MM.1S (cell line): ENCODE results near the gene SYT2.
A peak's percentile ranks its signal among the peaks of the same experiment; 100 is the strongest.

Source experiments
- DNase-seq: peaks from one replicate; pipeline ENCODE4 v3.0.0-alpha.2; 2015
- H2AFZ ChIP-seq: fragments of 300-600 bp; sonication (generic); 2 replicates; pipeline ENCODE4 v1.6.0; 2016; ENCODE audit warnings: antibody characterized with exemption, low read length
- H3F3A ChIP-seq: fragments of 300-600 bp; sonication (generic); 2 replicates; pipeline ENCODE4 v1.6.1; 2016; ENCODE audit warnings: mild to moderate bottlenecking, antibody characterized with exemption, low read length, moderate library complexity, mixed read lengths; ENCODE audit not compliant: insufficient read depth
- H3K27ac ChIP-seq: fragments of 300-600 bp; sonication (generic); 2 replicates; pipeline ENCODE4 v1.5.1; 2016; ENCODE audit warnings: mild to moderate bottlenecking, low read length
- H3K27me3 ChIP-seq: fragments of 300-600 bp; sonication (generic); replicated peaks from 2 replicates; pipeline ENCODE4 v1.6.0; 2016; ENCODE audit warnings: low read length; ENCODE audit not compliant: insufficient read depth
- H3K36me3 ChIP-seq: fragments of 300-600 bp; sonication (generic); replicated peaks from 2 replicates; pipeline ENCODE4 v1.6.1; 2016; ENCODE audit warnings: mild to moderate bottlenecking, low read length, mixed read lengths; ENCODE audit not compliant: insufficient read depth
- H3K4me1 ChIP-seq: fragments of 300-600 bp; sonication (generic); 2 replicates; pipeline ENCODE4 v1.6.1; 2016; ENCODE audit warnings: low read length, mixed read lengths
- H3K4me2 ChIP-seq: fragments of 300-600 bp; sonication (generic); 2 replicates; pipeline ENCODE4 v1.6.0; 2016; ENCODE audit warnings: low read depth, low read length
- H3K4me3 ChIP-seq: fragments of 300-600 bp; sonication (generic); 2 replicates; pipeline ENCODE4 v1.5.1; 2016; ENCODE audit warnings: low read length, mixed read lengths
- H3K79me2 ChIP-seq: fragments of 300-600 bp; sonication (generic); 2 replicates; pipeline ENCODE4 v1.6.1; 2016; ENCODE audit warnings: mixed run types, low read length, mixed read lengths
- H3K9ac ChIP-seq: fragments of 300-600 bp; sonication (generic); 2 replicates; pipeline ENCODE4 v1.6.1; 2016; ENCODE audit warnings: low read length, mixed read lengths
- H3K9me2 ChIP-seq: fragments of 300-600 bp; sonication (generic); replicated peaks from 2 replicates; pipeline ENCODE4 v1.6.1; 2016; ENCODE audit warnings: mild to moderate bottlenecking, low read length, mixed read lengths; ENCODE audit not compliant: insufficient read depth
- H3K9me3 ChIP-seq: fragments of 300-600 bp; sonication (generic); replicated peaks from 2 replicates; pipeline ENCODE4 v1.6.1; 2016; ENCODE audit warnings: mild to moderate bottlenecking, low read length, mixed read lengths; ENCODE audit not compliant: insufficient read depth
- H4K20me1 ChIP-seq: fragments of 300-600 bp; sonication (generic); 2 replicates; pipeline ENCODE4 v1.6.1; 2016; ENCODE audit warnings: mild to moderate bottlenecking, low read length, moderate library complexity, mixed read lengths; ENCODE audit not compliant: insufficient read depth
- EZH2 ChIP-seq: fragments of 300-600 bp; sonication (generic); optimal IDR thresholded peaks from 2 replicates; pipeline ENCODE3; 2017; ENCODE audit warnings: low read depth, mild to moderate bottlenecking, antibody characterized with exemption, low read length, mixed read lengths
- EZH2phosphoT487 ChIP-seq: fragments of 300-600 bp; sonication (generic); IDR thresholded peaks from 2 replicates; pipeline ENCODE4 v1.6.1; 2018; ENCODE audit warnings: antibody characterized with exemption, low read length
- TF ChIP-seq, protein P1 (sequence below): fragments of 300-600 bp; sonication (generic); IDR thresholded peaks from 2 replicates; pipeline ENCODE4 v1.5.1; 2016; ENCODE audit warnings: antibody characterized with exemption, low read length, mixed read lengths

SYT2 gene

DNA sequence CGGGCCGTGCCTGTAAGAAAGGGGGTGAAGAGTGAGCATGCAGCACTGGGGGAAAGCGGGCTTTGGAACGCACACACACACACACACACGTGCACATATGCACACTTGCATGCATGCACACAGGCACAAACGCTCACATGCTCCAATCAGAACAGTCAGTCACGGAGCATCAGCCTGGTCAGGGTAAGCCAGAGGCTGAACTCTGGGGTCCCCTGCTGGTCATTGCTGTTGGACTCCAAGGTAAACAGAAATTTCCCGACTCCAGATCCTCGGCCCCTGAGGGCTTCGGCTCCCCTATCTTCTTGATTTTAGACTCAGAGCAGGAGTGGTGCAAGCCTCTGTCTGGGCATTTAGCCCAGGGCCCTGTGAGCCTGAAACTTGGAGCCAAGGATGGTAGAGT, 54.2 kb downstream of the SYT2 start:
- Histone ChIP-seq H2AFZ (no peak overlapping the region), H3K9me2 (no peaks in the 10 kb centered on the region), H3K4me1 (no peaks in the 10 kb centered on the region), H3K9me3 (no peaks in the 10 kb centered on the region), H3K27me3 (peaks cover 27% of the 10 kb centered on the region), H3K4me2 (no peak overlapping the region), H4K20me1 (no peaks in the 10 kb centered on the region), H3F3A (no peaks in the 10 kb centered on the region), H3K79me2 (no peaks in the 10 kb centered on the region), H3K27ac (no peak overlapping the region), H3K9ac (no peak overlapping the region), H3K36me3 (no peaks in the 10 kb centered on the region), H3K4me3 (no peak overlapping the region)
- no peak for DNase-seq
- TF ChIP-seq, protein P1, sequence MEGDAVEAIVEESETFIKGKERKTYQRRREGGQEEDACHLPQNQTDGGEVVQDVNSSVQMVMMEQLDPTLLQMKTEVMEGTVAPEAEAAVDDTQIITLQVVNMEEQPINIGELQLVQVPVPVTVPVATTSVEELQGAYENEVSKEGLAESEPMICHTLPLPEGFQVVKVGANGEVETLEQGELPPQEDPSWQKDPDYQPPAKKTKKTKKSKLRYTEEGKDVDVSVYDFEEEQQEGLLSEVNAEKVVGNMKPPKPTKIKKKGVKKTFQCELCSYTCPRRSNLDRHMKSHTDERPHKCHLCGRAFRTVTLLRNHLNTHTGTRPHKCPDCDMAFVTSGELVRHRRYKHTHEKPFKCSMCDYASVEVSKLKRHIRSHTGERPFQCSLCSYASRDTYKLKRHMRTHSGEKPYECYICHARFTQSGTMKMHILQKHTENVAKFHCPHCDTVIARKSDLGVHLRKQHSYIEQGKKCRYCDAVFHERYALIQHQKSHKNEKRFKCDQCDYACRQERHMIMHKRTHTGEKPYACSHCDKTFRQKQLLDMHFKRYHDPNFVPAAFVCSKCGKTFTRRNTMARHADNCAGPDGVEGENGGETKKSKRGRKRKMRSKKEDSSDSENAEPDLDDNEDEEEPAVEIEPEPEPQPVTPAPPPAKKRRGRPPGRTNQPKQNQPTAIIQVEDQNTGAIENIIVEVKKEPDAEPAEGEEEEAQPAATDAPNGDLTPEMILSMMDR: peak; percentile 34
- TF ChIP-seq EZH2: no peak

GRCh38 chr1:202654079-202654478, 56.2 kb downstream of the SYT2 start:
- H3K79me2 ChIP-seq: no peaks in the 10 kb centered on the region
- H2AFZ ChIP-seq: no peak overlapping the region
- H3K27ac ChIP-seq: no peak overlapping the region
- H3K27me3 ChIP-seq: peaks cover 17% of the 10 kb centered on the region
- H3K9me3 ChIP-seq: no peaks in the 10 kb centered on the region
- no peak for DNase-seq
- no peaks in the 10 kb centered on the region for H3K9me2 ChIP-seq
- H4K20me1 ChIP-seq: no peaks in the 10 kb centered on the region
- H3K4me2 ChIP-seq: no peak overlapping the region
- H3F3A ChIP-seq: no peaks in the 10 kb centered on the region
- H3K36me3 ChIP-seq: no peaks in the 10 kb centered on the region
- TF ChIP-seq, protein P1: no peak
- TF ChIP-seq EZH2 (no peak), EZH2phosphoT487 (no peak)
- H3K4me3 ChIP-seq: no peak overlapping the region
- no peaks in the 10 kb centered on the region for H3K4me1 ChIP-seq
- H3K9ac ChIP-seq: no peak overlapping the region

DNA sequence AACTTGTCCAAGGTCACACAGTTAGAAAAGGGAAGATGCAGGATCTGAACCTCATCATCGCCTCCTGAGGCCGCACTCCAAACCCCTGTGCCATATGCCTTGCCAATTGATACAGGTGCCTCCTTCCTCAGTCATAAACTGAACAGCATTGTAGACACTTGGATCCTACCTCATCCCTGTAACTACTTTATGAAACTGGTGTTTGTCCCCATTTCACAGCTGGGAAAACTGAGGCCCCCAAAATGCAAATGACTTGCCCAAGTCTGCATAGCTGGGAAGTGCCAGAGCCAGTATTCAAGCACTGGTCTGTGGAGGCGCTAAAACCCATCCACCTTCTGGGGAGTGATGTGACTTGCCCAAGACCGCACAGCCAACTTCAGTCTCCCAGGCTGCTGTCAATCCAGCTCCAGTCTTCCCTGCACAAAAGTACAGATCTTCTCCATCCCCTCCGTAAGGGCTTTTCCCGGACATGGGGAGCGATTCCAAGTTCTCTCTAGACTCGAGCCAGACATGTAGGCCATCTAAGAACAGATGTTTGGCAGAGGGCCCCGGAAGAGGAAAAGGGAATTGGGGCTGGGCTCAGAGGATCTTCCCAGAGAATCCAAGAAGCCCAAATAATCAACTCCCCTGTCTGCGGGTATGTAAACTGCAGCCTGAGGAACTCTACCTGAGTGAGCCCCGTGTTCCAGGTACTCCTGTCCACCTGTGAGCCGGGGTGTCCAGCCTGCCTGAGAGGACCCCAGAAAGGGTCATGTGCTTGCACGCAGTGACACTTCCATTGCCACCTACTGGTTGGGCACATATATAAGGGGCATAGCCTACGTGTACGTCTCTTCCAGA, 60.5 kb downstream of the SYT2 start:
- Histone ChIP-seq H3K9ac (no peak overlapping the region), H3K4me3 (no peak overlapping the region), H2AFZ (no peak overlapping the region), H3K36me3 (no peaks in the 10 kb centered on the region), H3K9me3 (no peaks in the 10 kb centered on the region), H3K27me3 (peaks cover 37% of the 10 kb centered on the region), H3K79me2 (no peaks in the 10 kb centered on the region), H4K20me1 (no peaks in the 10 kb centered on the region), H3K4me2 (no peak overlapping the region), H3F3A (no peaks in the 10 kb centered on the region), H3K9me2 (no peaks in the 10 kb centered on the region), H3K27ac (no peak overlapping the region), H3K4me1 (no peaks in the 10 kb centered on the region)
- no peak for DNase-seq
- TF ChIP-seq EZH2 (no peak), EZH2phosphoT487 (no peak)
- TF ChIP-seq, protein P1: no peak
